OCI-LY3 (cell line): Measurements from ENCODE around the gene CHST10.

Experiments used
- EZH2phosphoT487 ChIP-seq: fragments of 200-600 bp; shearing (Covaris generic); IDR thresholded peaks from 2 replicates; pipeline ENCODE4 v1.6.1; 2018; ENCODE audit warnings: antibody characterized with exemption, mixed run types, low read depth
- TF ChIP-seq, protein P1 (sequence below): fragments of 200-600, 300-600 bp; sonication (generic); IDR thresholded peaks from 2 replicates; pipeline ENCODE4 v1.5.1; 2014; ENCODE audit warnings: antibody characterized with exemption, low read length, low read depth

DNA sequence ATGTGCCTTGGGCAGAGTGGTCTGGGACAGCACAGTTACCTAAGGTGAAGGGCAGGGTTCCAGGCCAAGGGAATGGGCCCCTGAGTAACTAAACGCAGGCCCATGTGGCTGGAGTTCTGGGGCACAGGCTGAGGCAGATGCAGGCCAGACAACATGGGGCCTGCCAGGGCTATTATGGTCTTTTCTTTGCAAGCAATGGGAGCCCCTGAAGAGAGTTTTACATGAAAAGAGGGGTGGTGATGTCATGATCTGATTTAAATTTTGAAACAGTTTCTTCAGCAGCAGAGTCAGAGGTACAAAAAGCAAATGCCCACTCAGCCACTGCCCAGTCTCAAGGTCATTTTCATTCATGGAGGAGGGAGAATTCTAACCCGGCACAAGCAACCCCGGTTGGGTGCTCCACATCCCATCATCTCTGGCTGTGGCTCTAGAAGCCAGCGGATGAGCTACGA is 5.6 kb downstream of the CHST10 start:
- TF ChIP-seq, protein P1, sequence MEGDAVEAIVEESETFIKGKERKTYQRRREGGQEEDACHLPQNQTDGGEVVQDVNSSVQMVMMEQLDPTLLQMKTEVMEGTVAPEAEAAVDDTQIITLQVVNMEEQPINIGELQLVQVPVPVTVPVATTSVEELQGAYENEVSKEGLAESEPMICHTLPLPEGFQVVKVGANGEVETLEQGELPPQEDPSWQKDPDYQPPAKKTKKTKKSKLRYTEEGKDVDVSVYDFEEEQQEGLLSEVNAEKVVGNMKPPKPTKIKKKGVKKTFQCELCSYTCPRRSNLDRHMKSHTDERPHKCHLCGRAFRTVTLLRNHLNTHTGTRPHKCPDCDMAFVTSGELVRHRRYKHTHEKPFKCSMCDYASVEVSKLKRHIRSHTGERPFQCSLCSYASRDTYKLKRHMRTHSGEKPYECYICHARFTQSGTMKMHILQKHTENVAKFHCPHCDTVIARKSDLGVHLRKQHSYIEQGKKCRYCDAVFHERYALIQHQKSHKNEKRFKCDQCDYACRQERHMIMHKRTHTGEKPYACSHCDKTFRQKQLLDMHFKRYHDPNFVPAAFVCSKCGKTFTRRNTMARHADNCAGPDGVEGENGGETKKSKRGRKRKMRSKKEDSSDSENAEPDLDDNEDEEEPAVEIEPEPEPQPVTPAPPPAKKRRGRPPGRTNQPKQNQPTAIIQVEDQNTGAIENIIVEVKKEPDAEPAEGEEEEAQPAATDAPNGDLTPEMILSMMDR = no peak
- no peak for TF ChIP-seq EZH2phosphoT487
